GM18909 (cell line): ENCODE measurements around the gene LIMS4.
"Not testable (repeated sequence)": the region's sequence is repeated elsewhere in the genome, so short reads cannot be mapped to it uniquely, and the experiment has no call there.

Experiments used
- ATAC-seq: cut with Tn5 transposase; IDR thresholded peaks from one replicate; pipeline ENCODE4 v1.9.1; 2021; ENCODE audit warnings: mild to moderate bottlenecking; ENCODE audit not compliant: unreplicated experiment, poor library complexity

Gene LIMS4

GRCh38 chr2:110472171-110473058, at the start of gene LIMS4:
TSS of gene LIMS4 (minus strand) at chr2:110472816. CDS start at chr2:110472778, 38 bp downstream.
- ATAC-seq = not testable (repeated sequence)

GRCh38 chr2:110499755-110500377, 27.2 kb upstream of the LIMS4 start:
- ATAC-seq = peak; percentile 81

- ATAC-seq = not testable (repeated sequence)
Measured at GRCh38 chr2:110496027-110496426, 23.4 kb upstream of the LIMS4 start.

- not testable (repeated sequence) for ATAC-seq
Measured at GRCh38 chr2:110494488-110494887, 21.9 kb upstream of the LIMS4 start.

- not testable (repeated sequence) for ATAC-seq
Measured at GRCh38 chr2:110488991-110489390, 16.4 kb upstream of the LIMS4 start.

- not testable (repeated sequence) for ATAC-seq
Measured at GRCh38 chr2:110482697-110483096, 10.1 kb upstream of the LIMS4 start.

- ATAC-seq = peak; percentile 48
Measured at GRCh38 chr2:110481200-110481599, 8.6 kb upstream of the LIMS4 start.

- ATAC-seq = not testable (repeated sequence)
Measured at GRCh38 chr2:110480084-110480483, 7.5 kb upstream of the LIMS4 start.

- not testable (repeated sequence) for ATAC-seq
Measured at GRCh38 chr2:110477370-110477769, 4.8 kb upstream of the LIMS4 start.

- not testable (repeated sequence) for ATAC-seq
Measured at GRCh38 chr2:110476952-110477351, 4.3 kb upstream of the LIMS4 start.

- ATAC-seq = not testable (repeated sequence)
Measured at GRCh38 chr2:110475627-110476359, 3.2 kb upstream of the LIMS4 start.

- ATAC-seq = peak; percentile 99
Measured at GRCh38 chr2:110474898-110475297, 2.3 kb upstream of the LIMS4 start.

- ATAC-seq = not testable (repeated sequence)
Measured at GRCh38 chr2:110473059-110473358, 393 bp upstream of the LIMS4 start.

GRCh38 chr2:110468921-110469320, 3.7 kb downstream of the LIMS4 start:
- ATAC-seq = not testable (repeated sequence)

- ATAC-seq = peak; percentile 84
Measured at GRCh38 chr2:110465312-110465711, 7.3 kb downstream of the LIMS4 start.

GRCh38 chr2:110462458-110462857, 10.2 kb downstream of the LIMS4 start:
- not testable (repeated sequence) for ATAC-seq

- ATAC-seq = not testable (repeated sequence)
Measured at GRCh38 chr2:110460318-110460717, 12.3 kb downstream of the LIMS4 start.

GRCh38 chr2:110457214-110457590, 15.4 kb downstream of the LIMS4 start:
- not testable (repeated sequence) for ATAC-seq

- not testable (repeated sequence) for ATAC-seq
Measured at GRCh38 chr2:110456291-110457213, 16.1 kb downstream of the LIMS4 start.
